OCI-LY7 (cell line): ENCODE results near the gene HIVEP3.

Experiments used
- CTCF ChIP-seq: fragments of 200-600 bp; sonication (generic); conservative IDR thresholded peaks from 2 replicates; pipeline ENCODE4 v1.5.1; 2014; ENCODE audit warnings: mild to moderate bottlenecking, antibody characterized with exemption, low read length, moderate library complexity, mixed read lengths
- EZH2phosphoT487 ChIP-seq: fragments of 200-600 bp; sonication (generic); IDR thresholded peaks from 2 replicates; pipeline ENCODE4 v1.6.1; 2018; ENCODE audit warnings: low read depth, borderline replicate concordance, mild to moderate bottlenecking, mixed run types, antibody characterized with exemption, low read length, moderate library complexity, mixed read lengths

GRCh38 chr1:41902159-41902577, 16.6 kb downstream of the HIVEP3 start:
- TF ChIP-seq CTCF (no peak), EZH2phosphoT487 (no peak)
